Cardiac muscle cell (in vitro differentiated cells and primary cell): Measurements from ENCODE around the gene TOMM70. TPM values are rescaled to one million over a fixed set of nuclear protein-coding genes. Genes with fewer than 3 reads are reported as not detected.
A peak's percentile ranks its signal among the peaks of the same experiment; 100 is the strongest.

Source experiments
- DNase-seq, 2 donors: peaks; one replicate each; pipeline versions ENCODE4 v3.0.0 to v3.0.0-alpha.2; 2010 to 2017; ENCODE audit warnings: low read depth in 1 of 2, low spot score in 1 of 2
- H3K27ac ChIP-seq: fragments of 200-600 bp; sonication (generic); 2 replicates; pipeline ENCODE4 v1.5.1; 2016
- H3K27me3 ChIP-seq: fragments of 200-600 bp; sonication (generic); 2 replicates; pipeline ENCODE4 v1.6.0; 2016; ENCODE audit warnings: control low read depth
- H3K36me3 ChIP-seq: fragments of 200-600 bp; sonication (generic); 2 replicates; pipeline ENCODE4 v1.5.1; 2016; ENCODE audit warnings: control low read depth
- H3K4me1 ChIP-seq: fragments of 200-600 bp; sonication (generic); 2 replicates; pipeline ENCODE4 v1.8.1; 2017; ENCODE audit warnings: low read depth, mild to moderate bottlenecking, mixed run types
- H3K4me3 ChIP-seq: fragments of 200-600 bp; sonication (generic); 2 replicates; pipeline ENCODE4 v1.5.1; 2016; ENCODE audit warnings: mild to moderate bottlenecking
- H3K9me3 ChIP-seq: fragments of 200-600 bp; sonication (generic); 2 replicates; pipeline ENCODE4 v1.5.1; 2017; ENCODE audit warnings: low read depth, mild to moderate bottlenecking, control low read depth
- CTCF ChIP-seq: IDR thresholded peaks from 2 replicates; pipeline ENCODE4 v1.5.1; 2012; ENCODE audit warnings: low read depth, mild to moderate bottlenecking, low read length
- polyA plus RNA-seq: library from polyadenylated mRNA; unstranded; fragments of >200 nt; fragmentation: Nextera tagmentation; extraction: Ambion mirVana; gene quantifications from 2 replicates; pipeline ENCODE4 v1.2.1, GENCODE V29; 2016
- total RNA-seq: library from RNA; depleted of rRNA; stranded (reverse); fragments of >200 nt; gene quantifications from 2 replicates; pipeline ENCODE4 v1.2.3, GENCODE V29; 2016

TOMM70 gene
- total and polyA plus RNA-seq, 2 experiments from 2014 or later = 34.3 to 43.5 TPM

GRCh38 chr3:100419406-100419805 is 18.5 kb upstream of the TOMM70 start:
- no peaks in the 10 kb centered on the region for H3K9me3 ChIP-seq
- DNase-seq = no peak
- H3K27ac ChIP-seq = no peak overlapping the region
- no peaks in the 10 kb centered on the region for H3K4me1 ChIP-seq
- no peaks in the 10 kb centered on the region for H3K27me3 ChIP-seq
- no peak overlapping the region for H3K4me3 ChIP-seq
- no peaks in the 10 kb centered on the region for H3K36me3 ChIP-seq
- TF ChIP-seq CTCF = no peak

GRCh38 chr3:100416863-100417262 is 16.0 kb upstream of the TOMM70 start:
- no peak for TF ChIP-seq CTCF

GRCh38 chr3:100416176-100416575 is 15.3 kb upstream of the TOMM70 start:
- no peaks in the 10 kb centered on the region for H3K36me3 ChIP-seq
- DNase-seq = no peak
- no peaks in the 10 kb centered on the region for H3K27me3 ChIP-seq
- H3K4me3 ChIP-seq = no peak overlapping the region
- H3K4me1 ChIP-seq = no peaks in the 10 kb centered on the region
- H3K9me3 ChIP-seq = no peaks in the 10 kb centered on the region
- no peak overlapping the region for H3K27ac ChIP-seq
- no peak for TF ChIP-seq CTCF

More at GRCh38 chr3:100416863-100417262, 16.0 kb upstream of the TOMM70 start:
- Histone ChIP-seq H3K4me1 (no peaks in the 10 kb centered on the region), H3K36me3 (no peaks in the 10 kb centered on the region), H3K27me3 (no peaks in the 10 kb centered on the region), H3K9me3 (no peaks in the 10 kb centered on the region), H3K27ac (no peak overlapping the region), H3K4me3 (no peak overlapping the region)
- DNase-seq = no peak

- no peaks in the 10 kb centered on the region for H3K27me3 ChIP-seq
- no peak for DNase-seq
- H3K27ac ChIP-seq = peak overlapping the region; percentile 39
- no peak overlapping the region for H3K4me3 ChIP-seq
- H3K36me3 ChIP-seq = no peaks in the 10 kb centered on the region
- no peaks in the 10 kb centered on the region for H3K4me1 ChIP-seq
- TF ChIP-seq CTCF = no peak
- no peaks in the 10 kb centered on the region for H3K9me3 ChIP-seq
These were observed 12.7 kb upstream of the TOMM70 start for GRCh38 chr3:100413613-100414012.

GRCh38 chr3:100412912-100413590 is 12.2 kb upstream of the TOMM70 start:
- no peak overlapping the region for H3K4me3 ChIP-seq
- peak overlapping the region; percentile 39 for H3K27ac ChIP-seq
- H3K4me1 ChIP-seq = no peaks in the 10 kb centered on the region
- H3K27me3 ChIP-seq = no peaks in the 10 kb centered on the region
- H3K9me3 ChIP-seq = no peaks in the 10 kb centered on the region
- DNase-seq = no peak
- no peaks in the 10 kb centered on the region for H3K36me3 ChIP-seq
- TF ChIP-seq CTCF = no peak
